GM12891 (cell line): ENCODE measurements around the gene RGS2.

Experiments used
- PAX5 ChIP-seq: IDR thresholded peaks from 2 replicates; pipeline ENCODE4 v1.6.1; 2011; ENCODE audit warnings: low read length, moderate library complexity, mild to moderate bottlenecking; ENCODE audit not compliant: insufficient read depth, severe bottlenecking
- POLR2A ChIP-seq: IDR thresholded peaks from 2 replicates; pipeline ENCODE4 v1.6.1; 2011; ENCODE audit warnings: low read depth, low read length, control low read depth
- POLR2AphosphoS5 ChIP-seq: IDR thresholded peaks from 2 replicates; pipeline ENCODE4 v1.6.1; 2011; ENCODE audit warnings: low read depth, low read length, control low read depth
- POU2F2 ChIP-seq: IDR thresholded peaks from 2 replicates; pipeline ENCODE4 v1.6.1; 2011; ENCODE audit warnings: low read depth, mild to moderate bottlenecking, control low read depth, low read length, moderate library complexity
- SPI1 ChIP-seq: IDR thresholded peaks from 2 replicates; pipeline ENCODE4 v1.6.1; 2011; ENCODE audit warnings: low read depth, low read length, control low read depth
- TAF1 ChIP-seq: IDR thresholded peaks from 2 replicates; pipeline ENCODE4 v1.6.1; 2011; ENCODE audit warnings: low read depth, low read length, control low read depth

- no peak for TF ChIP-seq POLR2AphosphoS5
- no peak for TF ChIP-seq SPI1
- no peak for TF ChIP-seq POLR2A
- no peak for TF ChIP-seq TAF1
- no peak for TF ChIP-seq PAX5
- no peak for TF ChIP-seq POU2F2
Observed at GRCh38 chr1:192807211-192808162, 1.4 kb upstream of the RGS2 start.
